SU-DHL-6 (cell line): Measurements from ENCODE around the gene PTTG1IP.

Experiments
- EZH2phosphoT487 ChIP-seq: fragments of 200-600 bp; sonication (generic), shearing (Covaris generic); conservative IDR thresholded peaks from 2 replicates; pipeline ENCODE4 v1.6.1; 2018; ENCODE audit warnings: mild to moderate bottlenecking, antibody characterized with exemption, low read length, moderate library complexity, mixed read lengths
- TF ChIP-seq, protein P1 (sequence below): fragments of 200-600 bp; sonication (generic); IDR thresholded peaks from one replicate; pipeline ENCODE4 v1.5.1; 2017; ENCODE audit warnings: antibody characterized with exemption, mild to moderate bottlenecking, low read length, moderate library complexity; ENCODE audit not compliant: insufficient read depth, poor library complexity, severe bottlenecking

- TF ChIP-seq, protein P1, sequence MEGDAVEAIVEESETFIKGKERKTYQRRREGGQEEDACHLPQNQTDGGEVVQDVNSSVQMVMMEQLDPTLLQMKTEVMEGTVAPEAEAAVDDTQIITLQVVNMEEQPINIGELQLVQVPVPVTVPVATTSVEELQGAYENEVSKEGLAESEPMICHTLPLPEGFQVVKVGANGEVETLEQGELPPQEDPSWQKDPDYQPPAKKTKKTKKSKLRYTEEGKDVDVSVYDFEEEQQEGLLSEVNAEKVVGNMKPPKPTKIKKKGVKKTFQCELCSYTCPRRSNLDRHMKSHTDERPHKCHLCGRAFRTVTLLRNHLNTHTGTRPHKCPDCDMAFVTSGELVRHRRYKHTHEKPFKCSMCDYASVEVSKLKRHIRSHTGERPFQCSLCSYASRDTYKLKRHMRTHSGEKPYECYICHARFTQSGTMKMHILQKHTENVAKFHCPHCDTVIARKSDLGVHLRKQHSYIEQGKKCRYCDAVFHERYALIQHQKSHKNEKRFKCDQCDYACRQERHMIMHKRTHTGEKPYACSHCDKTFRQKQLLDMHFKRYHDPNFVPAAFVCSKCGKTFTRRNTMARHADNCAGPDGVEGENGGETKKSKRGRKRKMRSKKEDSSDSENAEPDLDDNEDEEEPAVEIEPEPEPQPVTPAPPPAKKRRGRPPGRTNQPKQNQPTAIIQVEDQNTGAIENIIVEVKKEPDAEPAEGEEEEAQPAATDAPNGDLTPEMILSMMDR = no peak
- no peak for TF ChIP-seq EZH2phosphoT487
These were observed 37.2 kb downstream of the PTTG1IP start for GRCh38 chr21:44836349-44836665.
